ENCODE data around the gene MTARC2. TPM values are rescaled to one million over a fixed set of nuclear protein-coding genes. Genes with fewer than 3 reads are reported as not detected.

MTARC2 gene
- total RNA-seq, 4 donors from 2014 or later = 24.3 to 40.5 (median 31.9) TPM

- H3K27me3 ChIP-seq = no peaks in the 10 kb centered on the region
- peaks cover 0 to 5% (median 0%) of the 10 kb centered on the region in 4 donors for H3K4me1 ChIP-seq
- DNase-seq (ENCODE audit: low spot score in 2 of 2) = no peak
- H3K27ac ChIP-seq = no peak overlapping the region
- H3K36me3 ChIP-seq = no peaks in the 10 kb centered on the region
- whole genome bisulfite sequencing, 2 donors = 79 to 80% methylated on average over 9 of the region's 9 CpGs
- TF ChIP-seq EP300 (IDR thresholded peaks at IDR 0.05) = no peak
- TF ChIP-seq CTCF (IDR thresholded peaks at IDR 0.05) = no peak
- TF ChIP-seq POLR2A (IDR thresholded peaks at IDR 0.05) = no peak
- H3K9me3 ChIP-seq = no peaks in the 10 kb centered on the region
- H3K4me3 ChIP-seq = no peak overlapping the region
These were observed 76.2 kb downstream of the MTARC2 start for GRCh38 chr1:220824031-220824989.

- H3K9me3 ChIP-seq = no peaks in the 10 kb centered on the region
- no peaks in the 10 kb centered on the region for H3K27me3 ChIP-seq
- no peak overlapping the region for H3K4me3 ChIP-seq
- TF ChIP-seq POLR2A (IDR thresholded peaks at IDR 0.05) (no peak), CTCF (IDR thresholded peaks at IDR 0.05) (no peak), EP300 (IDR thresholded peaks at IDR 0.05) (no peak)
- peaks cover 0 to 1% (median 0%) of the 10 kb centered on the region in 3 donors for H3K36me3 ChIP-seq
- H3K27ac ChIP-seq = no peak overlapping the region
- DNase-seq (ENCODE audit: low spot score in 2 of 2) = no peak
- WGBS, 2 donors = 51 to 60% methylated on average over 6 of the region's 6 CpGs
- H3K4me1 ChIP-seq = no peaks in the 10 kb centered on the region
These were observed 77.9 kb downstream of the MTARC2 start for GRCh38 chr1:220825819-220826551.

- TF ChIP-seq CTCF (IDR thresholded peaks at IDR 0.05) = no peak
- TF ChIP-seq EP300 (IDR thresholded peaks at IDR 0.05) = no peak
- no peak for TF ChIP-seq POLR2A (IDR thresholded peaks at IDR 0.05)
- Histone ChIP-seq H3K36me3 (peaks cover 0 to 6% (median 0%) of the 10 kb centered on the region in 3 donors), H3K27ac (no peak overlapping the region), H3K9me3 (no peaks in the 10 kb centered on the region), H3K4me1 (no peaks in the 10 kb centered on the region), H3K4me3 (no peak overlapping the region), H3K27me3 (no peaks in the 10 kb centered on the region)
- 95 to 97% methylated on average over 5 of the region's 5 CpGs for WGBS, 2 donors
- DNase-seq (ENCODE audit: low spot score in 2 of 2) = no peak
These were observed 78.6 kb downstream of the MTARC2 start for GRCh38 chr1:220826729-220827128.

- TF ChIP-seq CTCF (IDR thresholded peaks at IDR 0.05) (no peak), POLR2A (IDR thresholded peaks at IDR 0.05) (no peak), EP300 (IDR thresholded peaks at IDR 0.05) (no peak)
- DNase-seq (ENCODE audit: low spot score in 2 of 2) = no peak
- Histone ChIP-seq H3K4me3 (no peak overlapping the region), H3K36me3 (peaks cover 0 to 6% (median 0%) of the 10 kb centered on the region in 3 donors), H3K27me3 (no peaks in the 10 kb centered on the region), H3K9me3 (no peaks in the 10 kb centered on the region), H3K27ac (no peak overlapping the region), H3K4me1 (no peaks in the 10 kb centered on the region)
- WGBS, 2 donors = 73 to 78% methylated on average over 4 of the region's 4 CpGs
These were observed 79.5 kb downstream of the MTARC2 start for GRCh38 chr1:220827445-220828178.
